Tibial nerve (tissue), 4 donors: ENCODE results near the gene RNF43. TPM values are rescaled to one million over a fixed set of nuclear protein-coding genes. Genes with fewer than 3 reads are reported as not detected.

Source experiments
- DNase-seq, 2 donors: peaks; one replicate each; pipeline ENCODE4 v3.0.0-alpha.2; 2019; ENCODE audit warnings: low spot score in 2 of 2
- H3K27ac ChIP-seq, 4 donors: fragments of 200-600 bp; sonication (generic) in 3 of 4; one replicate each; pipeline ENCODE4 v1.5.1; 2017 to 2019; ENCODE audit warnings: mild to moderate bottlenecking in 1 of 4
- H3K27me3 ChIP-seq, 2 donors: fragments of 200-600 bp; sonication (generic) in 1 of 2; one replicate each; pipeline versions ENCODE4 v1.5.1 to v1.6.0; 2017 to 2019
- H3K36me3 ChIP-seq, 3 donors: fragments of 200-600 bp; sonication (generic); one replicate each; pipeline ENCODE4 v1.5.1; 2018 to 2019
- H3K4me1 ChIP-seq, 4 donors: fragments of 200-600 bp; sonication (generic) in 3 of 4; one replicate each; pipeline ENCODE4 v1.5.1; 2017 to 2019
- H3K4me3 ChIP-seq, 4 donors: fragments of 200-600 bp; sonication (generic) in 3 of 4; one replicate each; pipeline ENCODE4 v1.5.1; 2017 to 2019; ENCODE audit warnings: mild to moderate bottlenecking in 1 of 4, moderate library complexity in 1 of 4
- H3K9me3 ChIP-seq, 4 donors: fragments of 200-600 bp; sonication (generic) in 3 of 4; one replicate each; pipeline ENCODE4 v1.5.1; 2017 to 2019
- EP300 ChIP-seq, 2 donors: sonication (generic); formaldehyde crosslinking; IDR thresholded peaks; one replicate each; pipeline ENCODE4 v1.6.1; 2017; ENCODE audit warnings: antibody characterized with exemption in 2 of 2, mild to moderate bottlenecking in 1 of 2
- POLR2A ChIP-seq, 2 donors: fragments of 450-650 bp; IDR thresholded peaks; one replicate each; pipeline ENCODE4 v1.6.1; 2017; ENCODE audit warnings: antibody characterized with exemption in 2 of 2, mild to moderate bottlenecking in 2 of 2, moderate library complexity in 2 of 2
- WGBS, 2 donors: methylation state at CpG; one replicate each; pipeline ENCODE4 v1.1.5; 2018; 5-methylcytosine and 5-hydroxymethylcytosine counted together
- total RNA-seq, 4 donors: library from RNA; depleted of rRNA; stranded (reverse); fragments of >200 nt; gene quantifications; one replicate each; pipeline ENCODE4 v1.1.0, GENCODE V29; 2016
- TF ChIP-seq, protein P1 (sequence below), 5 experiments: fragments of 200-600 bp in 3 of 5; fragments of 450-650 bp in 2 of 5; sonication (generic) in 3 of 5; IDR thresholded peaks; one replicate each; pipeline ENCODE4 v1.5.1; 2016 to 2019; ENCODE audit warnings: antibody characterized with exemption in 5 of 5, mild to moderate bottlenecking in 3 of 5, moderate library complexity in 2 of 5

RNF43 gene
- total RNA-seq, 4 donors from 2014 or later, result under 0.01 to 0.66 (median 0.50) TPM

DNA sequence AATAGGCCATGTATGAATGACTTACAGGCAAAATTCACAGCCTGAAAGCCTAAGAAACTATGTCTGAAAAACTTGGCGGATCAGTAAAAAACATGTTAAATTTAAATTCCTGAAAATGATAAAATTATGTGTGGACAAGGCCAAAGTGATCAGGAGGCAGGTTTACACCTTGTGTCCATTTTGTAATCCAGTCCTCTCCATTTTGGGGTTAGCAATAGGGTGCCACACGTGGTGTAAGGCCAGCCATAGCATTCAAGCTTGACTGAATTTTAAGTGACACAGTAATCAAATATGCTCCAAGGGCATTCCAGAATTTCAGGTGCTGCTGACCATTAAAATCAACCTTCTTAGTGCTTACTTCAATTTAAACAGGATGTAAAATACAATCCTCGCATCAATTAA, 2.7 kb downstream of the RNF43 start:
- no peak overlapping the region for H3K27ac ChIP-seq
- H3K4me3 ChIP-seq, result no peak overlapping the region
- no peak for TF ChIP-seq POLR2A (IDR thresholded peaks at IDR 0.05)
- TF ChIP-seq, protein P1, sequence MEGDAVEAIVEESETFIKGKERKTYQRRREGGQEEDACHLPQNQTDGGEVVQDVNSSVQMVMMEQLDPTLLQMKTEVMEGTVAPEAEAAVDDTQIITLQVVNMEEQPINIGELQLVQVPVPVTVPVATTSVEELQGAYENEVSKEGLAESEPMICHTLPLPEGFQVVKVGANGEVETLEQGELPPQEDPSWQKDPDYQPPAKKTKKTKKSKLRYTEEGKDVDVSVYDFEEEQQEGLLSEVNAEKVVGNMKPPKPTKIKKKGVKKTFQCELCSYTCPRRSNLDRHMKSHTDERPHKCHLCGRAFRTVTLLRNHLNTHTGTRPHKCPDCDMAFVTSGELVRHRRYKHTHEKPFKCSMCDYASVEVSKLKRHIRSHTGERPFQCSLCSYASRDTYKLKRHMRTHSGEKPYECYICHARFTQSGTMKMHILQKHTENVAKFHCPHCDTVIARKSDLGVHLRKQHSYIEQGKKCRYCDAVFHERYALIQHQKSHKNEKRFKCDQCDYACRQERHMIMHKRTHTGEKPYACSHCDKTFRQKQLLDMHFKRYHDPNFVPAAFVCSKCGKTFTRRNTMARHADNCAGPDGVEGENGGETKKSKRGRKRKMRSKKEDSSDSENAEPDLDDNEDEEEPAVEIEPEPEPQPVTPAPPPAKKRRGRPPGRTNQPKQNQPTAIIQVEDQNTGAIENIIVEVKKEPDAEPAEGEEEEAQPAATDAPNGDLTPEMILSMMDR (IDR thresholded peaks at IDR 0.05), result no peak
- no peak for TF ChIP-seq EP300 (IDR thresholded peaks at IDR 0.05)
- no peaks in the 10 kb centered on the region for H3K9me3 ChIP-seq
- peaks cover 0 to 12% (median 0%) of the 10 kb centered on the region in 4 donors for H3K4me1 ChIP-seq
- WGBS, 2 donors, result 82 to 91% methylated on average over 3 of the region's 3 CpGs
- H3K27me3 ChIP-seq, result no peaks in the 10 kb centered on the region
- no peak for DNase-seq
- H3K36me3 ChIP-seq, result no peaks in the 10 kb centered on the region

DNA sequence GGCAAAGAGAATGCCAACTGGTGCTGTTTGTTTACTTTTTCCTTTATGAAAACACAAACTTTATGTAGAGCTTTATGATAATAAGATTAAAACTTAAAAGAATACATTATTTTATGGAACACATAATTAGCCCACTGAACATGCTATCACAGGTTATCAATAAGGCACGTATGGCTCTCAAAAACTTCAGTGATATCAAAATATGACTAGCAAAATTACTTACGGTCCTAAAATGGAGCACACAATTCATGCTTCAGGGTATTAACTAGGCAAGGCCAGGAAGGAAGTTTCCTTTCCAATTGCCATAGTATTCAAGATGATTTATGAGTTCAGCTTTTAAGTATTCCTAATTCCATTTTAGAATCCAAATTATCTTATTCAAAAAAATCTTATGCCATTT, 3.6 kb downstream of the RNF43 start:
- H3K4me3 ChIP-seq, result no peak overlapping the region
- TF ChIP-seq POLR2A (IDR thresholded peaks at IDR 0.05) (no peak), EP300 (IDR thresholded peaks at IDR 0.05) (no peak)
- TF ChIP-seq, protein P1 (IDR thresholded peaks at IDR 0.05), result no peak
- peaks cover 0 to 12% (median 0%) of the 10 kb centered on the region in 4 donors for H3K4me1 ChIP-seq
- 73 to 74% methylated on average over 2 of the region's 2 CpGs for WGBS, 2 donors
- H3K36me3 ChIP-seq, result no peaks in the 10 kb centered on the region
- H3K27me3 ChIP-seq, result no peaks in the 10 kb centered on the region
- no peak for DNase-seq
- no peaks in the 10 kb centered on the region for H3K9me3 ChIP-seq
- no peak overlapping the region for H3K27ac ChIP-seq

DNA sequence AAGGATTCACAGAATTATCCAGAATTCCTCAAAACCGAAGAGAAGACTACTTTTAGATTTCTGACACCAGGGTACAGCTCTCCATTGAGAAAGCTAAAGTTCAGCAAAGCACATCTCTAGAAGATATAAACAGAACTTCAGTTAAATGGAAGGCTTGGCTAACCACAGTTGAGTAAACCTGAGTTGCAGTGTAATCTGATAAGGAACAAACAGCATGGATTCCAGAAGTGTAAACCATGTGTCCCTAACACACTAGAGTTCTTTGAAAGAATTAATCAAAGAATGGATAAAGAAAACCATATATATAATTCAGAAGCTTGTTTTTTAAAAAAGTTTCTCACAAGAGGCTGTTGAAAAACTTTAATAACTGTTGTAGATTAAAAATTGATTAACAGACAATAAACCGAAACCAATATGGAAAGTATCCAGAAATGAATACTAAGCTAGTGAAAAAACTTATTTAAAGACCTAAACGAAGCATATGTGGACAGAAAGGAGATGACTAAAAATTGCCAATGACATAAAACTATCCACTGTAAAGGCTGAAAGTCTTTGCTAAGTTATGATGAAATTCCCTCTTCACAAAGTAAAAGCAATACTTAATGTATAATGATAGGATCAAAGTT, 4.3 kb downstream of the RNF43 start:
- DNase-seq, result no peak
- no peaks in the 10 kb centered on the region for H3K9me3 ChIP-seq
- no peaks in the 10 kb centered on the region for H3K36me3 ChIP-seq
- TF ChIP-seq POLR2A (IDR thresholded peaks at IDR 0.05) (no peak), EP300 (IDR thresholded peaks at IDR 0.05) (no peak)
- TF ChIP-seq, protein P1 (IDR thresholded peaks at IDR 0.05), result no peak
- peaks cover 0 to 11% (median 0%) of the 10 kb centered on the region in 4 donors for H3K4me1 ChIP-seq
- H3K4me3 ChIP-seq, result no peak overlapping the region
- 80 to 87% methylated on average over 3 of the region's 3 CpGs for WGBS, 2 donors
- H3K27me3 ChIP-seq, result no peaks in the 10 kb centered on the region
- no peak overlapping the region for H3K27ac ChIP-seq

DNA sequence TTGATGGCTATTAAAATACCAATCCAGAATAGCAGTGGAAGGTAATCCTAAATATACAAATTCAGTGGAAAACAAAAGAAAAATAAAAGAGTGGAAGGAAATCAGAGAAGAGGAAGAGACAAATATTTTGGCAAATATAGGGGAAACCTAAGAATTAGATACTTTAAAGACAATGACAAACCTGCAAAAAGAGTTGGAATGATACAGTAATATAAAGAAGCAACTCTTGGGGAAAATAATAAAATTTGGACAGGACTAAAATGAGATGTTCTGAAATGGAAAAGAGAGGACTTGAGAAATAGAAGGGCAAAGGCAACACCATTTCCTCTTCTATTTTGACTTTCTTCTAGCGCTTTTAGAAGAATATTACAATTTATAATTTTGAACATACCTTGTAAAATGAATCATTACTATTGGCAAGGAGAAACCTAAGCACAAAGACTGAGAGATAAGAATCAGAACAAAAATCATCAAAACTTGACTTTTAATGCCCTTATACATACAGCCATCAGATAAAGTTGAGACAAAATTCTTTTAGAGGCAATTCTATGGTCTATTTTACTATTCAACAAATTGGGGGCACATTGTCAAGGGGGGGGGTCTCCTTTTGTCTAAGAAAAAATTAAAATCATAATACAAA, 5.2 kb downstream of the RNF43 start:
- no peak for DNase-seq
- no peaks in the 10 kb centered on the region for H3K36me3 ChIP-seq
- 94 to 97% methylated on average over 1 of the region's 1 CpG for WGBS, 2 donors
- TF ChIP-seq POLR2A (IDR thresholded peaks at IDR 0.05) (no peak), EP300 (IDR thresholded peaks at IDR 0.05) (no peak)
- TF ChIP-seq, protein P1 (IDR thresholded peaks at IDR 0.05), result no peak
- H3K9me3 ChIP-seq, result no peaks in the 10 kb centered on the region
- no peaks in the 10 kb centered on the region for H3K27me3 ChIP-seq
- no peak overlapping the region for H3K4me3 ChIP-seq
- peaks cover 0 to 2% (median 0%) of the 10 kb centered on the region in 4 donors for H3K4me1 ChIP-seq
- H3K27ac ChIP-seq, result no peak overlapping the region

DNA sequence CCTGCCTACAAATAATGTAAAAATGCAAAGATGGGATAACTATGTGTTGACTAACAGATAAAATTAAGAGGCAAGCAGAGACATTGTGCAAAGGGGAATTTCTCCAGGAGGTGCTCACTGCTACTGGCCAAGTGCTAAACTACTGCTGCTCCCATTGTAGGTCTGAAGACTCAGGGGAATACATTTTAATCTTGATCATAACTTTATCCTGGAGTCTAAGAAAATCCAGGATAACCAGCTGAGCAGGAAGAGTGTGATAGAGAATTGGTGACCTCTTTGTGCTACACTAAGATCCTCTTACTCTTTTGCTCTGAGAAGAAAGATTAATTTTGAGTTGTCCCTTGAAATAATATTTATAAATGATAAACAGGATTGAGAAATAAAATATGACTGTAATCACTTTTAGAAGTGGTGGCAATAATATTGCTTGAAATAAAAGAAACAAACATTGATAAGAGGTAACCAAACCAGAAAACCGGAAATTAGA, 5.9 kb downstream of the RNF43 start:
- Histone ChIP-seq H3K27me3 (no peaks in the 10 kb centered on the region), H3K4me3 (no peak overlapping the region), H3K4me1 (no peaks in the 10 kb centered on the region), H3K36me3 (no peaks in the 10 kb centered on the region), H3K27ac (no peak overlapping the region), H3K9me3 (no peaks in the 10 kb centered on the region)
- DNase-seq, result no peak
- WGBS, 2 donors, result 92 to 93% methylated on average over 1 of the region's 1 CpG
- TF ChIP-seq EP300 (IDR thresholded peaks at IDR 0.05), result no peak
- TF ChIP-seq POLR2A (IDR thresholded peaks at IDR 0.05), result no peak
- TF ChIP-seq, protein P1 (IDR thresholded peaks at IDR 0.05), result no peak
